Spleen (tissue), 11 donors: Measurements from ENCODE around the gene DDX17. TPM values are rescaled to one million over a fixed set of nuclear protein-coding genes. Genes with fewer than 3 reads are reported as not detected.

Source experiments
- DNase-seq: peaks from one replicate; pipeline ENCODE4 v3.0.0-alpha.2; 2020
- H3K27ac ChIP-seq, 8 donors: fragments of 200-600 bp; sonication (generic) in 7 of 8; 1 replicate in 4 of 8; 2 replicates in 4 of 8; pipeline versions ENCODE4 v1.5.0 to v1.8.0; 2016 to 2021; ENCODE audit warnings: inconsistent platforms in 4 of 8, mild to moderate bottlenecking in 4 of 8, moderate library complexity in 1 of 8
- H3K27me3 ChIP-seq, 7 donors: fragments of 200-600 bp; sonication (generic) in 6 of 7; replicated peaks in 1 of 7; 1 replicate in 4 of 7; 2 replicates in 3 of 7; pipeline versions ENCODE4 v1.5.0 to v1.8.0; 2016 to 2021; ENCODE audit warnings: inconsistent platforms in 3 of 7, mild to moderate bottlenecking in 1 of 7
- H3K36me3 ChIP-seq, 6 donors: fragments of 200-600 bp; sonication (generic) in 5 of 6; 1 replicate in 4 of 6; 2 replicates in 2 of 6; pipeline versions ENCODE4 v1.5.0 to v1.8.0; 2016 to 2021; ENCODE audit warnings: inconsistent platforms in 2 of 6
- H3K4me1 ChIP-seq, 6 donors: fragments of 200-600 bp; sonication (generic) in 5 of 6; 1 replicate in 3 of 6; 2 replicates in 3 of 6; pipeline versions ENCODE4 v1.5.0 to v1.8.0; 2016 to 2021; ENCODE audit warnings: inconsistent platforms in 3 of 6
- H3K4me3 ChIP-seq, 8 donors: fragments of 200-600 bp; sonication (generic) in 7 of 8; 1 replicate in 4 of 8; 2 replicates in 4 of 8; pipeline versions ENCODE4 v1.5.0 to v1.8.0; 2016 to 2021; ENCODE audit warnings: inconsistent platforms in 4 of 8, mild to moderate bottlenecking in 4 of 8, moderate library complexity in 2 of 8
- H3K9me3 ChIP-seq, 8 donors: fragments of 200-600 bp; sonication (generic) in 7 of 8; 1 replicate in 4 of 8; 2 replicates in 4 of 8; pipeline versions ENCODE4 v1.5.0 to v1.8.0; 2016 to 2021; ENCODE audit warnings: inconsistent platforms in 4 of 8
- POLR2A ChIP-seq, 3 donors: fragments of 450-650 bp; IDR thresholded peaks; one replicate each; pipeline ENCODE4 v1.5.1; 2017; ENCODE audit warnings: antibody characterized with exemption in 3 of 3, mild to moderate bottlenecking in 1 of 3
- POLR2AphosphoS5 ChIP-seq, 3 donors: sonication (generic); formaldehyde crosslinking; IDR thresholded peaks; one replicate each; pipeline ENCODE4 v1.5.1; 2017; ENCODE audit warnings: antibody characterized with exemption in 3 of 3
- WGBS, 5 donors: extraction: QIAGEN DNeasy Blood & Tissue Kit in 3 of 5; methylation state at CpG; one replicate each; pipeline versions ENCODE4 v1.1.5 to v1.1.7; 2013 to 2018; 5-methylcytosine and 5-hydroxymethylcytosine counted together
- intact Hi-C: fragments of 100-400 bp; cut with DNase I; formaldehyde crosslinking; loops from one replicate; pipeline ENCODE4 v1.15.0; 2023; ENCODE audit warnings: low total_unique reads
- polyA plus RNA-seq, 3 donors: library from polyadenylated mRNA; stranded (reverse); fragments of 200-250 nt; gene quantifications; one replicate each; pipeline ENCODE4 v1.2.1, GENCODE V29; 2013
- total RNA-seq, 7 donors: library from RNA; depleted of rRNA in 3 of 7; stranded (reverse); fragments of >200 nt in 3 of 7; fragmentation: NEBNext Ultra II Directional in 4 of 7; extraction: Animal tissue kit (Norgen Biotek cat#: 25700) in 4 of 7; gene quantifications; one replicate each; pipeline versions ENCODE4 v1.1.0 to v1.2.1, GENCODE V29; 2016 to 2021
- TF ChIP-seq, protein P1 (sequence below), 11 experiments: fragments of 200-600 bp in 7 of 11; fragments of 450-650 bp in 4 of 11; sonication (generic) in 4 of 11; IDR thresholded peaks in 8 of 11; conservative IDR thresholded peaks in 3 of 11; 1 replicate in 7 of 11; 2 replicates in 4 of 11; pipeline versions ENCODE4 v1.4.0 to v1.8.0; 2016 to 2021; ENCODE audit warnings: antibody characterized with exemption in 11 of 11, inconsistent platforms in 4 of 11, mild to moderate bottlenecking in 1 of 11
- donor health status: healthy with polysubstance abuse.
- donor health status: DM: no; HTN: no; CAD: no; lungs with moderate emphysema.
- donor health status: DM: no; HTN: no; CAD: no.
- donor health status: Bipolar disorder and iron deficiency.
- donor health status: healthy.
- donor health status: DM: no; HTN: no; CAD: no.
- donor health status: DM: yes; HTN: yes; CAD: no.

Gene DDX17
- total and polyA plus RNA-seq, 10 donors = 150 to 818 (median 606) TPM

DNA sequence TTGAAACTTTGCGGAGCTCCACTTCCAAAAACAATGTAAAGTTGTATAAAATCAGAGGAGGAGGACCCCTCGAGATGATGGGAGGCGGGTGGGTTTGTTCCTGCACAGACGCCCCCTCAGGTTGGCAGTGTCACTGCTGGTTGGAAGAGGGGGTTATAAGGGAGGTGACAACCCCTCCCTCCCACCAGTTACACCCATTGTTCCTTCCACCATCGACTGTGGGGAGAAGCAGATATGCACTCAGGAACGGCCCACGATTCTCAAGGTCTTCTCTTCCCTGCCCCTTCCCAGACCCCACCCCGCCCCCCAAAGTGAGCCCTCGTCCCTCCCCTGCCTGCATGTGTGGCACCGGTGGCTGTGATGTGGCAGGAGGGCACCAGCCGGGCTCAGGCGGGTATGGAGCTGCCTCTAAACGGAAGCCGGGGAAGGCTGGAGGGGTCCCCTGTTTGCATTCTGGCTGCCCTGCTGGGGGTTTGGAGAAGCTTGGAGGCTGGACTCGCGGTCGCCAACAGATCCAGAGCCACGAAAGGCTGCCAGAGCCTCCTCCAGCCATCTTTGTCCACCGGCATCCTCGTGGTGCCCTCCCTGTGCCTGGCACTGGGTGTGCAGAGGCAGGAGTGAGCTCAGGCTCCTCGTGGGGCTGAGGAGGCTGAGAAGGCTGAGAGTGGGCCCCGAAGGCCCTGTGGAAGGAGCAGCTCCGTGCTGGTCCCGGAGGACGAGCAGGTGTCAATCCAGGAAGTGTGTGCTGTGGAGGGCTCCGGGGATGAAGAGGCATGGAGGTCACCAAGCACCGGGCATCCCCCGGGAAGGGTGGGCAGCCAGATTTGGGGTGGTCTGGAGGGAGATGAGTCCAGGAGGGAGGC is 37.4 kb downstream of the DDX17 start:
- TF ChIP-seq, protein P1, sequence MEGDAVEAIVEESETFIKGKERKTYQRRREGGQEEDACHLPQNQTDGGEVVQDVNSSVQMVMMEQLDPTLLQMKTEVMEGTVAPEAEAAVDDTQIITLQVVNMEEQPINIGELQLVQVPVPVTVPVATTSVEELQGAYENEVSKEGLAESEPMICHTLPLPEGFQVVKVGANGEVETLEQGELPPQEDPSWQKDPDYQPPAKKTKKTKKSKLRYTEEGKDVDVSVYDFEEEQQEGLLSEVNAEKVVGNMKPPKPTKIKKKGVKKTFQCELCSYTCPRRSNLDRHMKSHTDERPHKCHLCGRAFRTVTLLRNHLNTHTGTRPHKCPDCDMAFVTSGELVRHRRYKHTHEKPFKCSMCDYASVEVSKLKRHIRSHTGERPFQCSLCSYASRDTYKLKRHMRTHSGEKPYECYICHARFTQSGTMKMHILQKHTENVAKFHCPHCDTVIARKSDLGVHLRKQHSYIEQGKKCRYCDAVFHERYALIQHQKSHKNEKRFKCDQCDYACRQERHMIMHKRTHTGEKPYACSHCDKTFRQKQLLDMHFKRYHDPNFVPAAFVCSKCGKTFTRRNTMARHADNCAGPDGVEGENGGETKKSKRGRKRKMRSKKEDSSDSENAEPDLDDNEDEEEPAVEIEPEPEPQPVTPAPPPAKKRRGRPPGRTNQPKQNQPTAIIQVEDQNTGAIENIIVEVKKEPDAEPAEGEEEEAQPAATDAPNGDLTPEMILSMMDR (IDR thresholded peaks at IDR 0.05 in 8 of 11, conservative IDR thresholded peaks at IDR 0.05 in 3 of 11) = no peak
- TF ChIP-seq POLR2A (IDR thresholded peaks at IDR 0.05) (no peak), POLR2AphosphoS5 (IDR thresholded peaks at IDR 0.05) (no peak)
- Histone ChIP-seq H3K27ac (peak overlapping the region in 1 of 8 donors; percentile 0), H3K36me3 (no peaks in the 10 kb centered on the region), H3K4me3 (peak overlapping the region; percentile 22 to 70 (median 38)), H3K9me3 (no peaks in the 10 kb centered on the region), H3K27me3 (peaks cover 0 to 58% (median 28%) of the 10 kb centered on the region in 7 donors), H3K4me1 (peaks cover 2 to 25% (median 15%) of the 10 kb centered on the region in 6 donors)
- 65 to 74% (median 72%) methylated on average over 24 to 28 of the region's 28 CpGs for WGBS, 5 donors
- intact Hi-C loops = no loop called here
- DNase-seq = peak; percentile 62

- H3K4me1 ChIP-seq = peaks cover 7 to 32% (median 21%) of the 10 kb centered on the region in 6 donors
- DNase-seq = peak; percentile 79
- H3K36me3 ChIP-seq = no peaks in the 10 kb centered on the region
- H3K27ac ChIP-seq = peak within 1 kb of the TSS in 2 of 8 donors; percentile 0 to 18
- TF ChIP-seq, protein P1 (IDR thresholded peaks at IDR 0.05 in 8 of 11, conservative IDR thresholded peaks at IDR 0.05 in 3 of 11) = no peak
- TF ChIP-seq POLR2AphosphoS5 (IDR thresholded peaks at IDR 0.05) (peak; percentile 52 to 65 (median 64)), POLR2A (IDR thresholded peaks at IDR 0.05) (no peak)
- WGBS, 5 donors = 1 to 15% (median 3%) methylated on average over 7 to 53 of the region's 53 CpGs
- H3K27me3 ChIP-seq = peaks cover 0 to 65% (median 31%) of the 10 kb centered on the region in 7 donors
- intact Hi-C loops = no loop called here
- H3K4me3 ChIP-seq = peak within 1 kb of the TSS; percentile 22 to 70 (median 38)
- no peaks in the 10 kb centered on the region for H3K9me3 ChIP-seq
Observed at GRCh38 chr22:38467904-38468442, 38.1 kb downstream of the DDX17 start, which contains the start of gene KDELR3. Gene KDELR3 (plus strand): TSS chr22:38468096. CDS start chr22:38468234, 138 bp downstream.

GRCh38 chr22:38467438-38467903 is 38.6 kb downstream of the DDX17 start:
- TF ChIP-seq POLR2A (IDR thresholded peaks at IDR 0.05) = no peak
- Histone ChIP-seq H3K4me3 (peak overlapping the region; percentile 22 to 70 (median 38)), H3K4me1 (peaks cover 7 to 34% (median 21%) of the 10 kb centered on the region in 6 donors), H3K36me3 (no peaks in the 10 kb centered on the region), H3K27me3 (peaks cover 0 to 70% (median 31%) of the 10 kb centered on the region in 7 donors), H3K9me3 (no peaks in the 10 kb centered on the region), H3K27ac (peak overlapping the region in 2 of 8 donors; percentile 0 to 18)
- peak; percentile 56 for DNase-seq
- intact Hi-C loops = no loop called here
- whole genome bisulfite sequencing, 5 donors = 15 to 26% (median 20%) methylated on average over 15 to 20 of the region's 20 CpGs

GRCh38 chr22:38465673-38466490 is 40.2 kb downstream of the DDX17 start:
- Histone ChIP-seq H3K4me1 (peaks cover 15 to 50% (median 36%) of the 10 kb centered on the region in 6 donors), H3K27ac (no peak overlapping the region), H3K36me3 (no peaks in the 10 kb centered on the region), H3K4me3 (no peak overlapping the region), H3K9me3 (no peaks in the 10 kb centered on the region), H3K27me3 (peaks cover 0 to 86% (median 39%) of the 10 kb centered on the region in 7 donors)
- peak; percentile 46 for DNase-seq
- 69 to 88% (median 76%) methylated on average over 12 to 26 of the region's 26 CpGs for WGBS, 5 donors
- intact Hi-C loops = no loop called here
- TF ChIP-seq POLR2AphosphoS5 (IDR thresholded peaks at IDR 0.05) (no peak), POLR2A (IDR thresholded peaks at IDR 0.05) (no peak)
- TF ChIP-seq, protein P1 (IDR thresholded peaks at IDR 0.05 in 8 of 11, conservative IDR thresholded peaks at IDR 0.05 in 3 of 11) = no peak
